ENCODE data around the gene ABCA1. TPM values are rescaled to one million over a fixed set of nuclear protein-coding genes. Genes with fewer than 3 reads are reported as not detected.

The ABCA1 gene
- total RNA-seq, 1 donor from 2014 or later: 76.6 TPM

GRCh38 chr9:104844710-104845109 lies 83.2 kb downstream of the ABCA1 start:
- no peak for DNase-seq (ENCODE audit: low spot score)

GRCh38 chr9:104843644-104844240 lies 84.2 kb downstream of the ABCA1 start:
- no peak for DNase-seq (ENCODE audit: low spot score)

- no peak for DNase-seq (ENCODE audit: low spot score)
These were observed 85.3 kb downstream of the ABCA1 start for GRCh38 chr9:104842698-104843097.

- DNase-seq (ENCODE audit: low spot score): no peak
These were observed 86.3 kb downstream of the ABCA1 start for GRCh38 chr9:104841601-104842141.

- peak; percentile 50 for DNase-seq (ENCODE audit: low spot score)
These were observed 89.0 kb downstream of the ABCA1 start for GRCh38 chr9:104838958-104839357.

GRCh38 chr9:104836767-104837166 lies 91.2 kb downstream of the ABCA1 start:
- no peak for DNase-seq (ENCODE audit: low spot score)

GRCh38 chr9:104836235-104836634 lies 91.7 kb downstream of the ABCA1 start:
- DNase-seq (ENCODE audit: low spot score): peak; percentile 56

- DNase-seq (ENCODE audit: low spot score): no peak
These were observed 92.8 kb downstream of the ABCA1 start for GRCh38 chr9:104835161-104835560.

- DNase-seq (ENCODE audit: low spot score): peak; percentile 31
These were observed 94.3 kb downstream of the ABCA1 start for GRCh38 chr9:104833696-104834095.

GRCh38 chr9:104831681-104832080 lies 96.3 kb downstream of the ABCA1 start:
- DNase-seq (ENCODE audit: low spot score): no peak

GRCh38 chr9:104826911-104827310 lies 101.0 kb downstream of the ABCA1 start:
- no peak for DNase-seq (ENCODE audit: low spot score)

- DNase-seq (ENCODE audit: low spot score): no peak
These were observed 101.7 kb downstream of the ABCA1 start for GRCh38 chr9:104826079-104826775.

- no peak for DNase-seq (ENCODE audit: low spot score)
These were observed 107.6 kb downstream of the ABCA1 start for GRCh38 chr9:104820336-104820735.

GRCh38 chr9:104819033-104819432 lies 108.9 kb downstream of the ABCA1 start:
- DNase-seq (ENCODE audit: low spot score): no peak

GRCh38 chr9:104817437-104817836 lies 110.5 kb downstream of the ABCA1 start:
- DNase-seq (ENCODE audit: low spot score): no peak

- DNase-seq (ENCODE audit: low spot score): no peak
These were observed 111.9 kb downstream of the ABCA1 start for GRCh38 chr9:104815851-104816565.

GRCh38 chr9:104810421-104811339 lies 117.3 kb downstream of the ABCA1 start:
- no peak for DNase-seq (ENCODE audit: low spot score)

GRCh38 chr9:104808035-104808614 lies 119.8 kb downstream of the ABCA1 start:
- DNase-seq (ENCODE audit: low spot score): peak; percentile 87

- DNase-seq (ENCODE audit: low spot score): no peak
These were observed 122.5 kb downstream of the ABCA1 start for GRCh38 chr9:104805441-104805840.

- DNase-seq (ENCODE audit: low spot score): no peak
These were observed 125.0 kb downstream of the ABCA1 start for GRCh38 chr9:104802906-104803305.

GRCh38 chr9:104802110-104802509 lies 125.8 kb downstream of the ABCA1 start:
- DNase-seq (ENCODE audit: low spot score): no peak
